ENCODE data around the gene WDHD1.

DNA sequence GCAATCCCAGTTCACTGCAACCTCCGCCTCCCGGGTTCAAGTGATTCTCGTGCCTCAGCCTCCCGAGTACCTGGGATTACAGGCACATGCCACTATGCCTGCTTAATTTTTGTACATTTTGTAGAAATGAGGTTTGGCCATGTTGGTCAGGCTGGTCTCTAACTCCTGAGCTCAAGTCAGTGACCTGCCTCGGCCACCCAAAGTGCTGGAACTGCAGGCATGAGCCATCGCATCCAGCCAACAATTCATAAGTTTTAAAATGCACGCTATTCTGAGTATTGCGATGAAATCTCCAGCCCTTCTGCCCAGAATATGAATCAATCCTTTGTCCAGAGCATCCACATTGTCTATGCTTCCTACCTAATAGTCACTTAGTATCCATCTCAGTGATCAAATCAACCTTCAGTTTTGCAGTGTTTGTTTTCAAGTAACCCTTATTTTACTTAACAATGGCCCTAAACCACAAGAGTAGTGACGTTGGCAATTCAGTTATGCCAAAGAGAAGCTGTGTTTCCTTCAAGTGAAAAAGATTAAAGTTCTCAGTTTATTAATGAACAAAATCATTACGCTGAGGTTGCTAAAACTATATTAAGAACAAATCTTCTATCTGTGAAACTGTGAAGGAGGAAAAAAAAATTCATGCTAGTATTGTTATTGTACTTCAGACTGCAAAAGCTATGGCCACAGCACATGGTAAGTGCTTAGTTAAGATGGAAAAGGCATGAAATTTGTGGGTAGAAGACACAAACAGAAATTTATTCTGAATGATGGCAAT, 135.2 kb downstream of the WDHD1 start:
- no peak for TF ChIP-seq POLR2A (IDR thresholded peaks at IDR 0.05)
- TF ChIP-seq, protein P1, sequence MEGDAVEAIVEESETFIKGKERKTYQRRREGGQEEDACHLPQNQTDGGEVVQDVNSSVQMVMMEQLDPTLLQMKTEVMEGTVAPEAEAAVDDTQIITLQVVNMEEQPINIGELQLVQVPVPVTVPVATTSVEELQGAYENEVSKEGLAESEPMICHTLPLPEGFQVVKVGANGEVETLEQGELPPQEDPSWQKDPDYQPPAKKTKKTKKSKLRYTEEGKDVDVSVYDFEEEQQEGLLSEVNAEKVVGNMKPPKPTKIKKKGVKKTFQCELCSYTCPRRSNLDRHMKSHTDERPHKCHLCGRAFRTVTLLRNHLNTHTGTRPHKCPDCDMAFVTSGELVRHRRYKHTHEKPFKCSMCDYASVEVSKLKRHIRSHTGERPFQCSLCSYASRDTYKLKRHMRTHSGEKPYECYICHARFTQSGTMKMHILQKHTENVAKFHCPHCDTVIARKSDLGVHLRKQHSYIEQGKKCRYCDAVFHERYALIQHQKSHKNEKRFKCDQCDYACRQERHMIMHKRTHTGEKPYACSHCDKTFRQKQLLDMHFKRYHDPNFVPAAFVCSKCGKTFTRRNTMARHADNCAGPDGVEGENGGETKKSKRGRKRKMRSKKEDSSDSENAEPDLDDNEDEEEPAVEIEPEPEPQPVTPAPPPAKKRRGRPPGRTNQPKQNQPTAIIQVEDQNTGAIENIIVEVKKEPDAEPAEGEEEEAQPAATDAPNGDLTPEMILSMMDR (IDR thresholded peaks at IDR 0.05), result no peak
